Fibroblast of skin of abdomen (primary cell): Measurements from ENCODE around the gene PGAP6.
"Not testable (repeated sequence)": the region's sequence is repeated elsewhere in the genome, so short reads cannot be mapped to it uniquely, and the experiment has no call there.

Experiments used
- DNase-seq: peaks from one replicate; pipeline ENCODE4 v3.0.0-alpha.2; 2013

The PGAP6 gene

DNA sequence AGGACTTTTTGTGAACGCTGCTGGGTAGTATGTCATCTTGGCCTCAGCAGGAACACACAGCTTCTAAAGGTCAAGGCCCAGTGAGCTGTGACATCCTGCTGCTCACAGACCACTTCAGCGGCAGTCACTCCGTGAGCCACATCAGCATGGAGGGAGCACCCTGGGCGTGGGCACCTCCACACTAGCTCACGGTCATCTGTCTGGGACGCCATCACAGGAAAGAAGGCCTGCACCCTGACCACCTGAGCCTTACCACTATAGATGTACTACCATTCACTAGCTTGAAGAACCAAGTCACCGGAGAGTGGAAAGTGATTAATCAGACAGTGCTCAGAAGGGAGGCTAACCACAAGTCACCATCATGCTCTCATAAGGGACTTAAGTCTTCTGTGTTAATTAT is 32.6 kb downstream of the PGAP6 start:
- DNase-seq: no peak

DNA sequence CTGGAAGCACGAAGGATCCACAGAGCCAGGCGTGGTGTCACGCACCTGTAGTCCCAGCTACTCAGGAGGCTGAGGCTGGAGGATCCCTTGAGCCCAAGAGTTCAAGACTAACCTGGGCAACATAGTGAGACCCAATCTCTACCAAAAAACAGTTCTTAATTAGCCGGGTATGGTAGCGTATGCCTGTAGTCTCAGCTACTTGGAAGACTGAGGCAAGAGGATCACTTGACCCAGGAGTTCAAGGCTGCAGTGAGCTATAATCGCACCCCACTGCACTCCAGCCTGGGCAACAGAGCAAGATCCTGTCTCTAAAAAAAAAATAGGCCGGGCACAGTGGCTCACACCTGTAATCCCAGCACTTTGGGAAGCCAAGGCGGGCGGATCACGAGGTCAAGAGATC is 33.3 kb downstream of the PGAP6 start:
- not testable (repeated sequence) for DNase-seq

DNA sequence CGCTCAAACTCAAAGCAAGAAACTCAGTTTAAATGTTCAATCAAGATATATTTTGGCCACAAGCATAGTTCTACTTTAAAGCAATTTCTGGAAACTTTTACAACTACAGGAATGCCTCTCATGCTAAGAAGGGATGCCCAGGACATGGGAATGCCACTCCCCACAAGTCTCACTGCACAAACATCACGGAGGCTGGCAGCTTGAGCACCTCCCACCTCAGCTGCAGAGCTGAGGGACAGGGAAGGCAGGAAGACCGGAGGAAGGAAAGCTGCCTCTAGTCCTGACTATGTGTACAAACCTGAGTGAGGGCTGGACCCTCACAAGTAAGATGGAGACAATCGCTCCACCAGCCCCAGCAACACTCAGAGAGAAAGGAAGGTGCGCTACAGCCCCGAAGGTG is 34.6 kb downstream of the PGAP6 start:
- no peak for DNase-seq

DNA sequence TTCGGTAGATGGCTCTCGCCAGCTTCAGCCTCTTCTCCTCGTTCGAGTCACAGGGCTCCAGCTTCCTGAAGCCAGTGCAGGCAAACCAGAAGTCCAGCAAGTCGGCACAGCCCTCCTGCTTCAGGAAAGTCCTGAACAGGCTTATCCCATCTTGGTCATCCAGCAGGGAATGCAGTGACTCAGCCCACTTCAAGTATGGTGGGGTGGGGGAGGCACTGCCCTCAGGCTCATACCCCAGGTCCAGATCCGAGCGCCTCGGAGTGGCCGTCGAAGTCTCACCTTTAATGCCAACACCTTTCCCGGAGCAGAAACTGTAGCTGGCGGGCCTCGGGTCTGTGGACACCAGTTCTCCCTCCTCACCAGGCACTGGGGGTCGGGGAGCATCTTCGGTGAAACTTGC is 35.2 kb downstream of the PGAP6 start:
- no peak for DNase-seq

DNA sequence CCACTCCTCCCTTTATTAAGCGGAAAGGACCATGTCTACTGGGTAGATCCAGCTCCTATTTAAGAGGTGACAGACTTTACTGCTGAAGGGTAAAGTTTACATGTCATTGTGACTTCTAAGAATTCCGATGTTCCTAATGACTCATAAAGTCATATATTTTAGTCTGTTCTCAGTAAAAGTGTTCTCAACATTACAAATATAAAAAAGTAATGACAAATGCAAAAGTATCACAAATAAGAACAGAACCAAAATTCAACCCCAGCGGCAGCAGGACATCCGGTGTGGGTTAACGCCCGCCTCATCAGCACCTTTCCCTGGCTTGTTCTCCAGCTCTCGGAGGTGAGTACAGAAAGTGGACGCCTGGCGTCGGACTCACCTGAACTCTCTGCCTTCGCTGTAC is 36.0 kb downstream of the PGAP6 start:
- no peak for DNase-seq

DNA sequence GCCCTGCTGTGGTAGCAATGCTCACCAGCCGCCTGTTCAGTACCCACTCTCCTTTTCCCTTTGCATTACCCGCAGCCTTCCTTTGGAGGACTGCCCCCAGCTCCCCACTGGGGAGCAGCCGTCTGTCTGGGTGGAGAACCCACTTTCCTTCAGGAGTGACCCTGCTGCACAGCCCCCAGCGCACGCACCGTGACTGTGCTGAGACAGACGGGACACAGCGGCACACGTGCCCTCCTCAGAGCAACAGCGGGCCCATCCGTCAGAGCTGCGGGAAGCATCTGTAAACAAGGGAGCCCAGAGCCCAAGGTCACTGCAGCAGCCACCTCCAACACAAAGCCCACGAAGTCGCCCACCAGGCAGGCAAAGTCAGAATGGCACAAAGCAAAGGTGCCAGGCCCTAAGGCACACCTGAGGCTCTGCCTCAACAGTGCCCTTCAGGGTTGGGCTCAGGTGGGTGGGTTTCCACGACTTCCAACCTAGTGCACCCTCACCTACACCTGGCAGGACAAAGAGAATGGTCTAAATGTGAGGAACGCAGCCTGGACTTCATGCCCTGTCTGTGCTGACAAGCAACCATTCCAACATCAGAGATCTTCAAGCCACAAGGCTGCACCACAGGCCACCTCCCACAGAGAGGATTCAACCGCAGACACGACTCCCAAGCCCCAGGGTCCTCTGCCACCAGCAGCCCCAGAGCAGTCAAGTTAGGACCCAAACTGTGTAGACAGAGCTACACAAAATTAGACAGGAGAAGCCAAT is 39.1 kb downstream of the PGAP6 start:
- DNase-seq: no peak

DNA sequence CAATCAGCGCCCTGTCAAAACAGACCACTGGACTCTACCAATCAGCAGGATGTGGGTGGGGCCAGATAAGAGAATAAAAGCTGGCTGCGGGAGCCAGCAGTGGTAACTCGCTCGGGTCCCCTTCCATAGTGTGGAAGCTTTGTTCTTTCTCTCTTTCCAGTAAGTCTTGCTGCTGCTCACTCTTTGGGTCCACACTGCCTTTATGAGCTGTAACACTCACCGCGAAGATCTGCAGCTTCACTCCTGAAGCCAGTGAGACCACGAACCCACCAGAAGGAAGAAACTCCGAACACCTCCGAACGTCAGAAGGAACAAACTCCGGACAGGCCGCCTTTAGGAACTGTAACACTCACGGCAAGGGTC is 39.8 kb downstream of the PGAP6 start:
- DNase-seq: not testable (repeated sequence)

DNA sequence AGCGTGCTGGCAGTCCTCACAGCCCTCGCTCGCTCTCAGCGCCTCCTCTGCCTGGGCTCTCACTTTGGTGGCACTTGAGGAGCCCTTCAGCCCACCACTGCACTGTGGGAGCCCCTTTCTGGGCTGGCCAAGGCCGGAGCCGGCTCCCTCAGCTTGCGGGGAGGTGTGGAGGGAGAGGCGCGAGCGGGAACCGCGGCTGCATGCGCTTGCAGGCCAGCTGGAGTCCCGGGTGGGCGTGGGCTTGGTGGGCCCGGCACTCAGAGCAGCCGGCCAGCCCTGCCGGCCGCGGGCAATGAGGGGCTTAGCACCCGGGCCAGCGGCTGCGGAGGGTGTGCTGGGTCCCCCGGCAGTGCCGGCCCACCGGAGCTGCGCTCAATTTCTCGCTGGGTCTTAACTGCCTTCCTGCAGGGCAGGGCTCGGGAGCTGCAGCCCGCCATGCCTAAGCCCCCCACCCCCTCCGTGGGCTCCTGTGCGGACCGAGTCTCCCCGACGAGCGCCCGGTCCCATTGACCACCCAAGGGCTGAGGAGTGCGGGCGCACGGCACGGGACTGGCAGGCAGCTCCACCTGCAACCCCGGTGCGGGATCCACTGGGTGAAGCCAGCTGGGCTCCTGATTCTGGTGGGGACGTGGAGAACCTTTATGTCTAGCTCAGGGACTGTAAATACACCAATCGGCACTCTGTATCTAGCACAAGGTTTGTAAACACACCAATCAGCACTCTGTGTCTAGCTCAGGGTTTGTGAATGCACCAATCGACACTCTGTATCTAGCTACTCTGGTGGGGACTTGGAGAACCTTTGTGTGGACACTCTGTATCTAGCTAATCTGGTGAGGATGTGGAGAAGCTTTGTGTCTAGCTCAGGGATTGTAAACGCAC is 40.4 kb downstream of the PGAP6 start:
- not testable (repeated sequence) for DNase-seq

DNA sequence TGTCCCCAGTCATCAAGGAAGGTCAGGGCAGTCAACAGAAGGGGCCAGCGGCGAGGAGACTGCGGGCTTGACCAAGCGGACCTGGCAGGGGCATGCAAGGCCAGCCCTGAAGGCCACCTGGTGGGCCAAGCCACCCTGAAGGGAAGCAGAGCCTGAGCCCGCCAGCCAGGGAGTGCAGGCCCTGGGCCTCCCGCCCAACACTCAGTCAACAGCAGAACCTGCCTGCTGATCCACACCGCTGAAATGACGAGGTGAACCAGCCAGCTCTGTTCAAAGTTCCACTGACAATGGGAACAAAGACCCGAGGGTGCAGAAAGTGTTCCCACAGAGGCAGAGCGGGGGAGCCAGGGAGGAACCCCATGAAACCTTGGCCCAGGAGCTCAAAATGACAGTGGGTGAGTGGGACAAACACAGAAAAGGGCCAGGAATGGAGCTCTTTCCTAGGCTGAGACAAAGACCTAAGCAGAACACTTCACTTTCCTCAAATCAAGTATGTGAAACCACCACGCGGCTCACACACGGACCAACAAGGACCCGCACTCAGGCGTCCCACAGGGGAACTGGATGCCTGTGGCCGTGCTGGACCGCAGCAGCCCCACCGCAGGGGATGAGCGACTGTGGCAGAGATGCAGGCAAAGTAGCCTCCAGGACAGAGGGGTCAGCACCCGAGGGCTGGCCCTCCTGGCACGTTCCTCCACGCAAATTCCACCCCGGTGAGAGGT is 41.2 kb downstream of the PGAP6 start:
- DNase-seq: no peak

DNA sequence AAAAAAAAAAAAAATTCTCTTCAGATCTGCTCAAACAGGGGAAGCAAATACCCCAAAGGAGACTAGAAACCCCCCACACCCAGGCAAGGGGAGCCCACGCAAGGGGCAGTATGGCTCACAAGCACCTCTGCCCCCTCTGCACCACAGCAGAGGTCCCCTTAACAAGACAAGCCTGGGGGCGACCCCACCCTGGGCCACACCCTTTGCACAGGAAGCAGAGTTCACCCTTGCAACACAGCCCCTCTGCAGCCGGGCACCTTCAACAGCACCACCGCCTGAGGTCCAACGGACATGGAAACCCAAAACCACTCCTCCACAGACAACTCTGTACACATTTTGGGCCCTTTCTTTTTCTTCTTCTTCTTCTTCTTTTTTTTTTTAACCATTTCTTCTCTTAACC is 42.1 kb downstream of the PGAP6 start:
- DNase-seq: no peak

DNA sequence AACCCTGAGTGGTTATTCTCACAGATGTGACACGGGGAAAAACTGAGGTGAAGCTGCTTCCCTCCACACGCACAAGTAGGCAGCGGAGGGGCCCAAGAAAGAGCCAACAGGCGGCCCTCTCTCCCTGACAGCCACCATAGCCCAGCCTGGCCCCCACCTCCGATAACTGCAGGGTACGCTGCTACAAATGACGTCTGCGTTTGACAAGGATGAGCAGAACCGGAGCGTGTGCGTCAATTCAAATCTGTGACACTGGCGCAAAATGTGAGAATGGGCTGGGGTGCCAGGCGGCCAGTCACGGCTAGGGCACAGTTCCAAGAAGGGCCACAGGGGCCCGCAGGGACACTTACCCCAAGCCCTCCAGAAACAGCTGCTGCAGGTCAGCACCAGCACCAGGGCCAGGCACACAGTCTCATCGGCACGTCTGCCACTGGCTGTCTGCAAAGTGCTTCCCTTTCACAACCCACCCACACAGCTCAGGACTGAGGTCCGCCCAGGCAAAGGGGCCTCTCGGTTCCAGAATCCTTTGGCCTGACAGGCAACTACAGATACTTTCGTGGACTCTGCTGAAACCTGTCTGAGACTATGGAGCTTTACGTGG is 43.7 kb downstream of the PGAP6 start:
- DNase-seq: no peak

DNA sequence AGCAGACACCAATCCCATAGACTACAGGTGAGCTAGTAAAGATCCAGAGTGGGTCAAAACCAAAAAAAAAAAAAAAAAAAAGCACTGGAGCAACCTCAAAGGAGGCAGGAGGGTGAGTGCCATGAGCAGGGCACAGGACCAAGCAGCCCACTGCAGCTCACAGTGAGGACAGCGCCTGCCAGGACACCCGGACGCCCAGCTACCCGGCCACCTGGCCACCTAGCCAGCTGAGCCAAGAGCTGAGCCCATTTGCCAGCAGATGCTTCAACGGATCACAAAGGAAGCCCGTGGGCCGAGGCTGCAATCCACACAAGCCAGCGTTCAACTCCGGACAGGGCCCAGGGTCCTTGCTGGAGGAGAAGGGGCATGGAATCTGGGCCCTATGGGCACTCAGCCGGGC is 44.3 kb downstream of the PGAP6 start:
- no peak for DNase-seq

DNA sequence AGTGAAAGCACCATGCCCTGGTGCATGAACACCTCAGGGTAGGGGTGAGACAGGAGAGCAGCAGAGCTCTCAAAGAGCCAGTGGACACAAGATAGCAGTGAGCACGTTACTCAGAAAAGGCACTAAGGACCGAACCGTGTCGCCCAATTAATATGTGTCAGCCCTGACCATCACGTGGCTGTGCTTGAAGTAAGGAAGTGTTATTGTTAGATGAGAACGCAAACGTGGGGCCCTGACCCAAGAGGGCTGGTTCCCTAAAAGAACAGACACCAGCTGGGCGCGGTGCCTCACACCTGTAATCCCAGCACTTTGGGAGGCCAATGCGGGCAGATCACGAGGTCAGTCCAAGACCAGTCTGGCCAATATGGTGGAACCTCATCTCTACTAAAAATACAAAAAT is 45.5 kb downstream of the PGAP6 start:
- DNase-seq: no peak

DNA sequence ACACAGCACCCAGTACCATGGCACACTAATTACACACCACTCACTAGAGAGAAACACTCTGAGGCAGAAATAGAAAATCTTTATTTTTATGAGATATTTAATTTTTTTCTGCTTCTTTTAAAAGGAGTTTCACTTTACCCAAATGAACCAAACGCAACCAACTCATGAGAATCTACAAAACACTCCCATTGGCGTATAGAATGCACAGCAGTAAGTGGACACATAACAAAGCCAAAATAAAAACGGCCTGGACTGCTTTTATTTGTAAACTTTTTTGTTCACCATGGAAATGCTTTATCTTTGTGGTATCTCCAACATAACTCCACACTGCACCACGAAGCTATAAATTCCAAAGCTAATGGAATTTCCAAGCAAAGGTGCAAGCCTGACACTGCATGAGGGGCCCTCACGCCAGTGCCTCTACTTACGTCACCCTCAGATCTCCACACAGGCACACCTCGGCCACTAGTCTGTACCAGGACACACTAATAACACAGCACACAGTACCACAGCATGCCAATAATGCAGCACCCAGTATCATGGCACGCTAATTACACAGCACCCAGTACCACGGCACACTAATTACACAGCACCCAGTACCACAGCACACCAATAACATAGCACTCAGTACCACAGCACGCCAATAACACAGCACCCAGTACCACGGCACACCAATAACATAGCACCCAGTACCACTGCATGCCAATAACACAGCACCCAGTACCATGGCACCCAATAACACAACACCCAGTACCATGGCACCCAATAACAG is 46.7 kb downstream of the PGAP6 start:
- DNase-seq: not testable (repeated sequence)

DNA sequence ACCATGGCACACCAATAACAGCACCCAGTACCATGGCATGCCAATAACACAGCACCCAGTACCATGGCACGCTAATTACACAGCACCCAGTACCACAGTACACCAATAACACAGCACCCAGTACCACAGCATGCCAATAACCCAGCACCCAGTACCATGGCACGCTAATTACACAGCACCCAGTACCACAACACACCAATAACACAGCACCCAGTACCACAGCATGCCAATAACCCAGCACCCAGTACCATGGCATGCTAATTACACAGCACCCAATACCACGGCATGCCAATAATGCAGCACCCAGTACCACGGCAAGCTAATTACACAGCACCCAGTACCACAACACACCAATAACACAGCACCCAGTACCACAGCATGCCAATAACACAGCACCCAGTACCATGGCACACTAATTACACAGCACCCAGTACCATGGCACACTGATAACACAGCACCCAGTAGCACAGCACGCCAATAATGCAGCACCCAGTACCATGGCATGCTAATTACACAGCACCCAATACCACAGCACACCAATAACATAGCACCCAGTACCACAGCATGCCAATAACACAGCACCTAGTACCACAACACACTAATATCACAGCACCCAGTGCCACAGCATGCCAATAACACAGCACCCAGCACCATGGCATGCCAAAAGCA is 47.5 kb downstream of the PGAP6 start:
- not testable (repeated sequence) for DNase-seq

DNA sequence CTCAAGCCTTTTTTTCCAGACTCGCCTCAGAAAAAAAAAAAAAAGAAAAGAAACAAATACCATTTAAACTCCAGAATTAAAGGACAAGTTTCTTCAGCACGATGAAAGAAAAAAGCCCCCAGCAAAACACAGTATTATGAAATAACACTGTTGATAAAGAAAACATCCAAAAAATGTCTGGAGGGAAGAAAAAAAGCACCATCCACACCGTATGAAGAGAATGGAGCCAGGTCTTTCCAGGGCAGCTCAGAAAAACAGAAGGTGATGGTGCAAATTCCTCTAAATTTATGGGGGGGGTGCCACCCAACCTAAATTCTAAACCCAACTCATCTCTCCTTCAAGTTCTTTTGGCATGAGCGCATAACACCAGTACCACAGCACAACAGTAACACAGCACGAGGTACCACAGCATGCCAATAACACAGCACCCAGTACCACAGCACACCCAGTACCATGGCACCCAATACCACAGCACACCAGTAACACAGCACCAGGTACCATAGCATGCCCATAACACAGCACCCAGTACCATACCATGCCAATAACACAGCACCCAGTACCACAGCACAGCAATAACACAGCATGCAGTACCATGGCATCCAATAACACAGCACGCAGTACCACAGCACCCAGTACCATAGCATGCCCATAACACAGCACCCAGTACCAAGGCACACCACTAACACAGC is 48.2 kb downstream of the PGAP6 start:
- DNase-seq: no peak

DNA sequence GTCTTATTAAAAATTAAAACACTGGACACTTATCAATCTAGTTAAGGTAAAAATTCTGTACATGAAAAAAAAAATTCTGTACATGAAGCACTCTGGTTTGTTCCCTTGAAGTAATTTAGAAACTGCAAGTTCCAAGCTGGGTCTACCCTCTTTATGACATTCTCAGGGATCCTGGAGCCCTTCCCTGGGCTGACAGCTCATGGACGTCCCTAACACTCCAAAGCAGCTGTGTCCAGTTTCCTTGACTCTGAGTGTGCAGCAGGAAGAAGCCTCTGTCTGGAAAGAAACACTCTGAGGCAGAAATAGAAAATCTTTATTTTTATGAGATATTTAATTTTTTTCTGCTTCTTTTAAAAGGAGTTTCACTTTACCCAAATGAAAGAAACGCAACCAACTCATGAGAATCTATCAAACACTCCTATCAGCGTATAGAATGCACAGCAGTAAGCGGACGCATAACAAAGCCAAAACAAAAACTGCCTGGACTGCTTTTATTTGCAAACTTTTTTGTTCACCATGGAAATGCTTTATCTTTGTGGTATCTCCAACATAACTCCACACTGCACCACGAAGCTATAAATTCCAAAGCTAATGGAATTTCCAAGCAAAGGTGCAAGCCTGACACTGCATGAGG is 50.5 kb downstream of the PGAP6 start:
- peak; percentile 13 for DNase-seq

DNA sequence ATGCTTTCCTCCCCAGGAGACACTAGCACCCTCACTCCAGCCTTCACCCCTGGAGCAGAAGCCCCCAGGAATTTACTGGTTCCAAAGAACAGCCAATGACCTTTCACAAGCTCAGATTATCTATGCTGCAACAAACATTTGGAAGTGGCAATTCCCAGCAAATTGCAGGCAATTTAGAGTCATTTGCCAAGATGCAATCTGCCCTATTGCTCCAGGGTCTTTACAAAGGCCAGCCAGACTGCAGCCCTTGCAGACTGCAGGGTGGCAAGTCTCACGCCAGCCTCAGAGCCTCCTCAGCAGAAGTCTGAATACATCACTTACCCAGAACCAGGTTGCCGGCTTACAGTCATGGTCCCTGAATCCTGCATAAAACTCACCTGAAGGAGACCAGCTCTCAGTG is 51.0 kb downstream of the PGAP6 start:
- no peak for DNase-seq

DNA sequence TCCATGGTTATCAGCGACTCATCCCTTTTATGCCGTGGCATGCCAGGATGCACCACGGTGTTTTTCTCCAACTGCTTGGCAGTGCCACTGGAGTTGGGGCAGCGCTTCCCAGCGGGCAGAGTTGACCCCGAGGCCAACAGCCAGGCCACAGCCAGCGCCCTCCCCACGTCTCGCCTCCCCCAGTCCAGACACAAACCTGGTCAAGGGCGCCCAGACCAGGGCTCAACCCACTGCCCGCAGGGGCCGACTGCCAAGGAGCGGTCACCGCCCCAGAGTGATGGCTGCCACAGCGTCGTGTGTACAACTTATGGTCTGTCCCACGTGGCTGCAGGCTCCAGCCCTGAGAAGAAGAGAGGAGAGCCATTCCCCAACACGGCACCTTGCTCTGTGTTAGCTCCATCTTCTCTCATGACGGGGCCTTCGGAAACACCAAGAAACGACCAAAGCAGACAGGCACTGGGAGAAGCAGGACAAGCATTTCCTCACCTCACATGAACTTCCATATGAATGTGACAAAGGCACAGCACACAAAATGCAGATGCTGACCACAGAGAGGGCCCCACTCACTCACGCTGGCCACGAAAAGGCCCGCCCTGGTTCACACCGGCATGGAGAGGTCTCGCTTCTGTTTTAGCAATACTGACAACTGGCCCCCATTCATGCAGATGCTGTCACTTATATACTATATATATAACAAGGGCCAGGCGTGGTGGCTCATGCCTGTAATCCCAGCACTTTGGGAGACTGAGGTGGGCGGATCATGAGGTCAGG is 56.2 kb downstream of the PGAP6 start:
- no peak for DNase-seq
